Measurements from ENCODE around the gene PLAC8L1. TPM values are rescaled to one million over a fixed set of nuclear protein-coding genes. Genes with fewer than 3 reads are reported as not detected.

The PLAC8L1 gene
- total and polyA plus RNA-seq, 2 of the 8 experiments (the other 6 are each of a cell fraction or from before 2014, with no cell fraction given) = 0.42 TPM; not detected in 1

GRCh38 chr5:146089287-146089686, 16.1 kb downstream of the PLAC8L1 start (continued):
- no peak for TF ChIP-seq KDM1A (IDR thresholded peaks at IDR 0.05; ENCODE audit: borderline replicate concordance, low read length)
- TF ChIP-seq KDM4A (IDR thresholded peaks at IDR 0.05; ENCODE audit: low read depth, low read length, severe bottlenecking) = no peak
- TF ChIP-seq SUZ12 (IDR thresholded peaks at IDR 0.05; ENCODE audit: low read length) = no peak
- no peak for TF ChIP-seq GABPA (IDR thresholded peaks at IDR 0.05; ENCODE audit: borderline replicate concordance, insufficient read depth, low read length)

Data from H1 (cell line).